ENCODE data around the gene TACR1.

DNA sequence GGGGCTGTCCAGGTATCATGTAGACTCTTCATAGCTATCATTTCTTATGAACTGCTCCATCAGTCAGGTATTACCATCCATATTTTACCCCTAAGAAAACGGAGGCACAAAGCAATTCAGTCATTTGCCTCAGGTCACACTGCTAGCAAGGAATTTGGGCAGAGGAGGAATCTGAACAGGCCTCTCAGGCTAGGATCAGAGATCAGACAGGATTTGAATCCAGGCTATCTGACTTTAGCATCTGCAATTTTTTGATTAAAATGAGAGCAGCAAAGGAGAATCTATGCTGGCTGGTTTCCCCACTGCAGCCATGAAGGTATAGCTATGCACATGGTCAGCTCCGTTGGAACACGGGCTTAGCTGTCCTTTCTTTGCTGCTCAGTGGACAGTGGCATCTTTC, 60.1 kb downstream of the TACR1 start:
- TF ChIP-seq, protein P1, sequence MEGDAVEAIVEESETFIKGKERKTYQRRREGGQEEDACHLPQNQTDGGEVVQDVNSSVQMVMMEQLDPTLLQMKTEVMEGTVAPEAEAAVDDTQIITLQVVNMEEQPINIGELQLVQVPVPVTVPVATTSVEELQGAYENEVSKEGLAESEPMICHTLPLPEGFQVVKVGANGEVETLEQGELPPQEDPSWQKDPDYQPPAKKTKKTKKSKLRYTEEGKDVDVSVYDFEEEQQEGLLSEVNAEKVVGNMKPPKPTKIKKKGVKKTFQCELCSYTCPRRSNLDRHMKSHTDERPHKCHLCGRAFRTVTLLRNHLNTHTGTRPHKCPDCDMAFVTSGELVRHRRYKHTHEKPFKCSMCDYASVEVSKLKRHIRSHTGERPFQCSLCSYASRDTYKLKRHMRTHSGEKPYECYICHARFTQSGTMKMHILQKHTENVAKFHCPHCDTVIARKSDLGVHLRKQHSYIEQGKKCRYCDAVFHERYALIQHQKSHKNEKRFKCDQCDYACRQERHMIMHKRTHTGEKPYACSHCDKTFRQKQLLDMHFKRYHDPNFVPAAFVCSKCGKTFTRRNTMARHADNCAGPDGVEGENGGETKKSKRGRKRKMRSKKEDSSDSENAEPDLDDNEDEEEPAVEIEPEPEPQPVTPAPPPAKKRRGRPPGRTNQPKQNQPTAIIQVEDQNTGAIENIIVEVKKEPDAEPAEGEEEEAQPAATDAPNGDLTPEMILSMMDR (IDR thresholded peaks at IDR 0.05): no peak
- no peak for TF ChIP-seq POLR2A (IDR thresholded peaks at IDR 0.05)

Measured in esophagus squamous epithelium (tissue), 4 donors.